OCI-LY1 (cell line): ENCODE results near the gene PRSS50.

ENCODE experiments used
- EZH2 ChIP-seq: fragments of 200-600 bp; sonication (generic), shearing (Covaris generic); IDR thresholded peaks from 2 replicates; pipeline ENCODE4 v1.8.0; 2017; ENCODE audit warnings: borderline replicate concordance, mixed run types, mild to moderate bottlenecking, antibody characterized with exemption, low read length, moderate library complexity, mixed read lengths
- TF ChIP-seq, protein P1 (sequence below): fragments of 200-600 bp; sonication (generic), shearing (Covaris generic); IDR thresholded peaks from 2 replicates; pipeline ENCODE4 v1.5.1; 2017; ENCODE audit warnings: mild to moderate bottlenecking, antibody characterized with exemption, low read length, moderate library complexity, mixed read lengths

DNA sequence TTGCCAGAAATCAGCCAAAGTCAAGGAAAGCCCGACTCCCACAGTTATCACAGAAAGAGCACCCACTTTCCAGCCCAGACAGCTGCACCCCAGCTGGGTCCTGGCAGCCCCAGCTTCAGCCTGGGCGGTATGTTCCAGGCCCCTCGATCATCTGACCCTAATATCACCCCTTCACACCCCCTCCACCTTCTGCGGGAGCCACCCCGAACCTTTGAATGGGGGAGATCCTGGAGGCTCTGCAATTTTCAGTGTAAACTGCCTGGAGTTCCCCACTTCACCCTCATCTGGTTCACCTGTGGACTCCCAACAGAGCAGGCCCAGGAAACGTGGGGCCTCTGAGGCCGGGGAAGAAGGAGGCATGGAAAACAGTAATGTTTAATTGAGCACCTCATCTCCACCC lies 5.9 kb downstream of the PRSS50 start:
- TF ChIP-seq, protein P1, sequence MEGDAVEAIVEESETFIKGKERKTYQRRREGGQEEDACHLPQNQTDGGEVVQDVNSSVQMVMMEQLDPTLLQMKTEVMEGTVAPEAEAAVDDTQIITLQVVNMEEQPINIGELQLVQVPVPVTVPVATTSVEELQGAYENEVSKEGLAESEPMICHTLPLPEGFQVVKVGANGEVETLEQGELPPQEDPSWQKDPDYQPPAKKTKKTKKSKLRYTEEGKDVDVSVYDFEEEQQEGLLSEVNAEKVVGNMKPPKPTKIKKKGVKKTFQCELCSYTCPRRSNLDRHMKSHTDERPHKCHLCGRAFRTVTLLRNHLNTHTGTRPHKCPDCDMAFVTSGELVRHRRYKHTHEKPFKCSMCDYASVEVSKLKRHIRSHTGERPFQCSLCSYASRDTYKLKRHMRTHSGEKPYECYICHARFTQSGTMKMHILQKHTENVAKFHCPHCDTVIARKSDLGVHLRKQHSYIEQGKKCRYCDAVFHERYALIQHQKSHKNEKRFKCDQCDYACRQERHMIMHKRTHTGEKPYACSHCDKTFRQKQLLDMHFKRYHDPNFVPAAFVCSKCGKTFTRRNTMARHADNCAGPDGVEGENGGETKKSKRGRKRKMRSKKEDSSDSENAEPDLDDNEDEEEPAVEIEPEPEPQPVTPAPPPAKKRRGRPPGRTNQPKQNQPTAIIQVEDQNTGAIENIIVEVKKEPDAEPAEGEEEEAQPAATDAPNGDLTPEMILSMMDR, result no peak
- TF ChIP-seq EZH2, result no peak
